Gastroesophageal sphincter (tissue), 3 donors: ENCODE data around the gene PHF1.

ENCODE experiments used
- POLR2A ChIP-seq, 2 donors: fragments of 450-650 bp; IDR thresholded peaks; one replicate each; pipeline ENCODE4 v1.6.1; 2017; ENCODE audit warnings: antibody characterized with exemption in 2 of 2, mild to moderate bottlenecking in 2 of 2, moderate library complexity in 1 of 2
- TF ChIP-seq, protein P1 (sequence below), 4 experiments: fragments of 200-600 bp in 2 of 4; fragments of 450-650 bp in 2 of 4; sonication (generic) in 1 of 4; IDR thresholded peaks; one replicate each; pipeline ENCODE4 v1.5.1; 2017 to 2019; ENCODE audit warnings: antibody characterized with exemption in 4 of 4, mild to moderate bottlenecking in 2 of 4, moderate library complexity in 2 of 4

DNA sequence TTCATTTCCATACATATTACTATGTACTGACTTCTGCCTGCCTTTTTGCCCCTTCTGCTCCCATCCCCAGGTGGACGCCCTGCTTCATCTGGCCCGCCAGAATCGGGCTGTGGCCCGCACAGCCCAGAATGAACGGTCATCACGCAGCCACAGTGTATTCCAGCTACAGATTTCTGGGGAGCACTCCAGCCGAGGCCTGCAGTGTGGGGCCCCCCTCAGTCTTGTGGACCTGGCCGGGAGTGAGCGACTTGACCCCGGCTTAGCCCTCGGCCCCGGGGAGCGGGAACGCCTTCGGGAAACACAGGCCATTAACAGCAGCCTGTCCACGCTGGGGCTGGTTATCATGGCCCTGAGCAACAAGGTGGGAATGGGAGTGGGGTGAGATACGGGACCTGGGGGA is 4.7 kb upstream of the PHF1 start:
- no peak for TF ChIP-seq POLR2A (IDR thresholded peaks at IDR 0.05)
- TF ChIP-seq, protein P1, sequence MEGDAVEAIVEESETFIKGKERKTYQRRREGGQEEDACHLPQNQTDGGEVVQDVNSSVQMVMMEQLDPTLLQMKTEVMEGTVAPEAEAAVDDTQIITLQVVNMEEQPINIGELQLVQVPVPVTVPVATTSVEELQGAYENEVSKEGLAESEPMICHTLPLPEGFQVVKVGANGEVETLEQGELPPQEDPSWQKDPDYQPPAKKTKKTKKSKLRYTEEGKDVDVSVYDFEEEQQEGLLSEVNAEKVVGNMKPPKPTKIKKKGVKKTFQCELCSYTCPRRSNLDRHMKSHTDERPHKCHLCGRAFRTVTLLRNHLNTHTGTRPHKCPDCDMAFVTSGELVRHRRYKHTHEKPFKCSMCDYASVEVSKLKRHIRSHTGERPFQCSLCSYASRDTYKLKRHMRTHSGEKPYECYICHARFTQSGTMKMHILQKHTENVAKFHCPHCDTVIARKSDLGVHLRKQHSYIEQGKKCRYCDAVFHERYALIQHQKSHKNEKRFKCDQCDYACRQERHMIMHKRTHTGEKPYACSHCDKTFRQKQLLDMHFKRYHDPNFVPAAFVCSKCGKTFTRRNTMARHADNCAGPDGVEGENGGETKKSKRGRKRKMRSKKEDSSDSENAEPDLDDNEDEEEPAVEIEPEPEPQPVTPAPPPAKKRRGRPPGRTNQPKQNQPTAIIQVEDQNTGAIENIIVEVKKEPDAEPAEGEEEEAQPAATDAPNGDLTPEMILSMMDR (IDR thresholded peaks at IDR 0.05): no peak
